Stimulated activated CD8-positive, alpha-beta memory T cell treated with anti-CD3 and anti-CD28 coated beads, Interleukin-4, amount 100 ng/mL, for 1 hour (primary cell): ENCODE measurements around the gene AKNAD1.

Experiments used
- DNase-seq, 2 donors: peaks; one replicate each; pipeline ENCODE4 v3.0.0-alpha.2; 2020; ENCODE audit warnings: low read depth in 2 of 2, low spot score in 1 of 2

AKNAD1 gene

GRCh38 chr1:108865316-108865910 is 8.5 kb upstream of the AKNAD1 start:
- no peak for DNase-seq

DNA sequence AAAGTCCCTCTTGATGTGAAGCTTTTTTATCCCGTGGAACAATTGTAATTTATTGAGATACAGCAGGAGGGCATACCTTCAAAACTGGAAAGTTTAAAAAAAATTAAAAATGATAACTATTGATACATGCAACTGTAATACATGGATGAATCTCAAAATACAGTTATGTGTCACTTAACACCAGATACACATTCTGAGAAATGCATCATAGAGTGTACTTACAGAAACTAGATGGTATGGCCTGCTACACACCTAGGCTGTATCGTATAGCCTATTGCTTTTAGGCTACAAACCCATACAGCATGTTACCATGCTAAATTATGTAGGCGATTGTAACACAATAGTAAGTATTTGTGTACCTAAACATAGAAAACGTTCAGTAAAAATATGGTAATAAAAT is 7.1 kb upstream of the AKNAD1 start:
- DNase-seq: no peak

DNA sequence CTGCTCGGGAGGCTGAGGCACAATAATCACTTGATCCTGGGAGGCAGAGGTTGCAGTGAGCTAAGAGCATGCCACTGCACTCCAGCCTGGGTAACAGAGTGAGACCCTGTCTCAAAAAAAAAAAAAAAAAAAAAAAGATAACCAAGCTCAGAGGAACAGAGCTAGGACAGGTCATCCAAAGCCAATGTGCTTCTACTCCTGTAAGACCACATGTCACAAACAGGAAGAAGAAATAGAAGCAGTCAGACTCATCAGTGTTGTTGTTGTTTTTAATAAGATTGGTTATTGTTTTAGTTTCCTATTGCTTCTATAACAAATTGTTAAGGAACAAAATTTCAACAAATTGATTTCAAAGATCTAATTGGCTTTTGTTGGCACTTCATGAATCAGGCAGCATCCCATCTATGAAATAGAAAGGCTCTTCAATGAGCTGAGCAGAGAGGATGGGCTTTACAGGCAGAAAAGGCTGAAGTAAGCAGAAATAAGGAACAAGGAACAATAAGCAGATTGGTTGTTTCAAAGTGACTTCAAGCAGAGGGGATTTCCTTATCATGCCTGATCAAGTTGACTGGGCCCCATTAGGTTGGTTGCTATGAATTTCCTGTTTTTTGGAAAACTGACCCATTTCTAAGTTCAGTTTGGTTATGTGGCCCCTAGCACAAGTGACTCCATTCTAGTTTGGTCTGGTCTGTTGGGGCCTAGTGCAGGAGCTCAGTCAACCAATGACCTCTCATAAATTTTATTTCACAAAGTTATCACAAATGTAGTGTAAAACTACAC is 6.0 kb upstream of the AKNAD1 start:
- no peak for DNase-seq

DNA sequence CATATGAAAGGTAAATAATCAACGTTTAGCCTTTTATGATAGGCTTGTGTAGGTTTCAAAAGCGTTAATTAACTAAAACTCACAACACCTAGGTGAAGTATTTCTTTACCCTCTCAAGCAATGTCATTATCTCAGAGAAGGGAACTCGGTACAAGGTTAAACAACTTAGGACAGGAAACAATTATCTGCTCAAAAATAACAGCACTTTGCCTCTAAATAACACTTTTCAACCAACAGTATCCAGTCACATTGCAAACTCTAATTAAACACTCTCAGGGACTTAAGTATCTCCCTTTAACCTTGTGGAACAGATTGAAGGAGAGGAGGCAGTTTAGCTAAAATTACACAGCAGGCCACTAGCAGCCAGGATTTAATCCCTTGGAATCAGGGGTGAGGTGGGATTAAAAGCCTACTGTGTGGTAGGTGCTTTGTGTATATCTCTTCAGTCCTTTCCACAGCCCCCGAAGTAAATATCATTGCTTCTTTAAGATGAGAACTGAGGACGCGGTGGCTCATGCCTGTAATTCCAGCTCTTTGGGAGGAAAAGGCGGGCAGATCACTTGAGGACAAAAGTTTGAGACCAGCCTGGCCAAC is 5.2 kb upstream of the AKNAD1 start:
- no peak for DNase-seq

DNA sequence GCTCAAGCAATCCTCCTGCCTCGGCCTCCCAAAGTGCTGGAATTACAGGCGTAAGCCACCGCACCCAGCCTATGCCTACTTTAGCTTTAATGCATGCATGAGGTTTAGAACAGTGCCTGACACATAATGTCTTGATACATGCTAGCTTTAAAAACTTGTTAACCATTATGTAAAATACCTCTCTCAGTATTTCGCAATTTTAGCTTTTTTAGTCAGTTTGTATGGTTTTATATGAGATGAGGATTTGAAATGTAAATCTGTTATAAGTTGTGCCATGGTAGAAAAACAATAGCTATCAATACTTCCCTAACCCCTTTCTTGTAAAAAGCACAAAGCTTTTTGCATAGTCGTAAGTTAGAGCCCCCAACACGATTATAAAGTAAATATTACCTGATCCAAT is 4.7 kb upstream of the AKNAD1 start:
- no peak for DNase-seq

GRCh38 chr1:108860190-108860907 is 3.5 kb upstream of the AKNAD1 start:
- no peak for DNase-seq

- DNase-seq: no peak
Observed at GRCh38 chr1:108858230-108858950, 1.5 kb upstream of the AKNAD1 start.

- DNase-seq: no peak
Observed at GRCh38 chr1:108854221-108855019, 2.5 kb downstream of the AKNAD1 start.

- no peak for DNase-seq
Observed at GRCh38 chr1:108852221-108852975, 4.5 kb downstream of the AKNAD1 start.

DNA sequence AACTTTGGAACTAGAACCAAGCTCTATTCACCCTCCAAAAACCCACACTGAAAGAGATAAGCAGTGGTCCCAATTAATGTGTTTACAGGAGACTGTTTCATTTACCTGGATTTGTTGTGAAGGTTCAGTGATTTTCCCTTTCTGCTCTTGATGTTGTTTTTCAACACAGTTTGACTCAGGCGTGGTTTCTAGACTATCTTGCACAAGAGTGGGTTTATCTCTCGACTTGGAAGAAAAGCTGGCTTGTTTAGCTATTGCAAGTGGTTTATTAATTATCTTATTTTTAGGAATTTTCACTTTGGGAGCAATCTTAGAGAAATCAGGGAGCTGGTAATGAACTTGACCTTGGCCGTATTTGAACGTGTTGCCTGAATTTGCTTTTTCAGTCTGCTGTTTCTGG is 5.3 kb downstream of the AKNAD1 start:
- no peak for DNase-seq

GRCh38 chr1:108850929-108851328 is 6.0 kb downstream of the AKNAD1 start:
- DNase-seq: no peak

- no peak for DNase-seq
Observed at GRCh38 chr1:108848806-108849205, 8.1 kb downstream of the AKNAD1 start.

GRCh38 chr1:108847494-108847893 is 9.4 kb downstream of the AKNAD1 start:
- DNase-seq: no peak

DNA sequence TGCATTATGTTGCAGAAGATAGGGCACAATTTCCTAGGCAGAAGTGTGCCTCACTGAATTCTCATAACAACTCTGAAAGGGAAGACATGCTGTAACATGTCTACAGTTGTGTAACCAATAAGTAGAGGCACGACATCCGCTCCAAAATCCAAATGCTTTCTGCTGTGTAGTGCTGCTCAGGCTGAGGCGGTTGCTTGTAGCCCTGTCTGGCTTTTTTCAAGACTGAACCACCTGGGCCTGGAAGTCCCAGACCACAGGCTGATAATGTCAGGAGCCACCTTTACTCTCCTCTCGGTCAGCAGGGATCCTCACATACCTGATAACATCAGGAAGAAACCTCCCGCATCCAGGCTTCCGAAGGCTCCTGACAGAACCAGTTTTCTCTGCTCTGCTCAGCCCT is 10.9 kb downstream of the AKNAD1 start:
- no peak for DNase-seq

GRCh38 chr1:108845446-108845845 is 11.4 kb downstream of the AKNAD1 start:
- no peak for DNase-seq

DNA sequence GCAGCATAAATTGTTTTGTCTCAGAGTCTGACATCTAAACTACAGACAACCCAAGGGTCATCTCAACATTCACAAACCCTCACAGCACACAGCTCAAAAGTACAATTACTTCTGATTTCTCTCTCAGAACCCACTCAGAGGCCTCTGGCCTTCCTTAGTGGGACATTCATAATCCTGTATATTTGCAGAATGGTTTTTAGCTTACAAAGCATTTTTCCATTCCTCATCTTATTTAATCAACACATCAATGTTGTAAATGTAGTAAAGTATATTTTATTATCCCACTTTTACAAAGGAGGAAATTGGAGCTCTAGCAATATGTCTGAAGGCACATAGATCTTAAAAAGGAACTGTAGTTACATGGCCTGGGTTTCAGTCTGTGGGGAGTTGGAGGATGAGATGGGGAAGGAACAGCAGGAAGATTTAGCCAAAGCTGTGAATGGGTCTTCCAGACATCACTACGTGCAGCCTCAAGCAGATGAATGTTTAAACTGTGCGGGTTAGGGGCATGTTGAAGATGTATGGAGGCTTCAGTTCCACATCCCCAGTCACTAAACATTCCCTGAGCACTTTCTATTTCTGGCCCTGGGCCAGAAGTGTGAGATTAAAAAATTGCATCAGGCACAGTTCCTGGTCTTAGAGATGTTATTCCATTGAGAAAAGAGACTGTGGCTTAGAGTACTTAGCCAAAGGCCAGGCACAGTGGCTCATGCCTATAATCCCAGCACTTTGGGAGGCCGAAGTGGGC is 13.3 kb downstream of the AKNAD1 start:
- DNase-seq: no peak

DNA sequence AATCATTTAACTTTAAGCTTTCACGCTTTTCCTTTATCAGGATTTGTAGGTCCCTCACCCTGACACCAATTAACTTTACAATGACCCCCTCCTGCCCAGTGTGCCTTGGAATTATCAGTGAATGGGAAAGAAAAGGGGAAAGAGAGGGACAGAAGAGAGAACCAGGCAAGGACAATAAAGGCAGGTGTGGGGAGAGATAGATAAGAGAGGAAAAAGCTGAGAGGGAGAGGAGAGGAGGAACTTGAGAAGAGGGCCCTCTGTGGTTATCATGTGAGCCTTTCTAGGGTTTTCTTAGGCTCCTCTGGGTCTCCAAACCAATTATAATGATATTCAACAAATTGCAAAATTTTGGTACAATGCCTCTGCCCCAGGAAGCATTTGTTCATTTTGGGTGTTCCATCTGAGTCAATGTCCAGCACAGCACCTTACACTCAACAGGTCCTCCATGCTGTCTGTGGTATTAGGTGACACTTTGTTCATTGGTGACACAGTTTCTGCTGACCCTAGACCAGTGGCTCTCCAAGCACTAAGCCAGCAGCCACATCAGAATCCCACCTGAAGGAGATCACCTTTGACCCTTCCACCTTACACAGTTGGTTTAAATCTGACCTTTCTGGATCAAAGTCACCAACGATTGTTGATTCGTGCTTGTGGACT is 14.2 kb downstream of the AKNAD1 start:
- no peak for DNase-seq

GRCh38 chr1:108841703-108842102 is 15.2 kb downstream of the AKNAD1 start:
- DNase-seq: no peak

DNA sequence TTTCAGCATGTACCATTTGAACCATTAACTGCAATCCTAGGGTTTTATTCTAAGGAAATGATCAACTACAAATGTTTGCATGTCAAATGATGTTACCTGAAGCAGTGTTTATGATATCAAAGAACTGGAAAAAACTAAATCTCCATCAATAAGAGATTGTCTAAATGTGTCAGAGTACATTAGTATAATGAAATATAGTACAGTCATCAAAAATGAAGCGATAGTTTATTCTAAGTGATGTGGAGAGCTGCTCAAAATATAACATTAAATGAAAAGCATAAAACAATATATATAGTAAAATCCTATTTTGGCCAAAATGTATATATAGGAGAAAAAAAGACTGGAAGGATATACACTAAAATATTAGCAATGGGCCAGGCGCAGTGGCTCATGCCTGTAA is 24.0 kb downstream of the AKNAD1 start:
- no peak for DNase-seq
